Tibial nerve (tissue), 4 donors: Measurements from ENCODE around the gene LRRC51.

ENCODE experiments used
- CTCF ChIP-seq, 5 experiments: fragments of 200-600 bp in 3 of 5; fragments of 450-650 bp in 2 of 5; sonication (generic) in 3 of 5; IDR thresholded peaks; one replicate each; pipeline ENCODE4 v1.5.1; 2016 to 2019; ENCODE audit warnings: antibody characterized with exemption in 5 of 5, mild to moderate bottlenecking in 3 of 5, moderate library complexity in 2 of 5
- EP300 ChIP-seq, 2 donors: sonication (generic); formaldehyde crosslinking; IDR thresholded peaks; one replicate each; pipeline ENCODE4 v1.6.1; 2017; ENCODE audit warnings: antibody characterized with exemption in 2 of 2, mild to moderate bottlenecking in 1 of 2
- POLR2A ChIP-seq, 2 donors: fragments of 450-650 bp; IDR thresholded peaks; one replicate each; pipeline ENCODE4 v1.6.1; 2017; ENCODE audit warnings: antibody characterized with exemption in 2 of 2, mild to moderate bottlenecking in 2 of 2, moderate library complexity in 2 of 2

GRCh38 chr11:72114570-72114969 is 33.9 kb downstream of the LRRC51 start:
- TF ChIP-seq CTCF (IDR thresholded peaks at IDR 0.05) = no peak
- no peak for TF ChIP-seq POLR2A (IDR thresholded peaks at IDR 0.05)
- TF ChIP-seq EP300 (IDR thresholded peaks at IDR 0.05) = no peak
